ENCODE data around the gene CNTN1. TPM values are rescaled to one million over a fixed set of nuclear protein-coding genes. Genes with fewer than 3 reads are reported as not detected.

Gene CNTN1
- total RNA-seq, result 0.29 and 0.36 TPM in 2 replicates

GRCh38 chr12:40691913-40692764 lies at the start of gene CNTN1:
CNTN1 (plus strand) TSS chr12:40692439.
- no peak for DNase-seq (ENCODE audit: insufficient read length, low spot score, missing footprints)
- no peaks in the 10 kb centered on the region for H3K4me1 ChIP-seq (ENCODE audit: insufficient read depth, low read length)
- H3K4me2 ChIP-seq (ENCODE audit: insufficient read depth, low read length), result peak within 1 kb of the TSS; percentile 28
- H3K9me3 ChIP-seq (ENCODE audit: low read depth, low read length), result no peaks in the 10 kb centered on the region
- no peaks in the 10 kb centered on the region for H3K79me2 ChIP-seq (ENCODE audit: insufficient read depth, low read length)
- peaks cover 6% of the 10 kb centered on the region for H3K27me3 ChIP-seq (ENCODE audit: insufficient read depth, low read length)
- no peaks in the 10 kb centered on the region for H4K20me1 ChIP-seq (ENCODE audit: insufficient read depth, low read length)
- no peaks in the 10 kb centered on the region for H3K36me3 ChIP-seq (ENCODE audit: insufficient read depth, low read length)
- peak within 1 kb of the TSS; percentile 51 for H2AFZ ChIP-seq (ENCODE audit: low read length)
- no peak for TF ChIP-seq CTCF (IDR thresholded peaks at IDR 0.05; ENCODE audit: extremely low read depth, low read depth, low read length)
- H3K27ac ChIP-seq (ENCODE audit: low read depth, low read length), result no peak within 1 kb of the TSS
- H3K4me3 ChIP-seq (ENCODE audit: insufficient read depth, low read length), result no peak within 1 kb of the TSS

GRCh38 chr12:40643506-40643905 lies 48.7 kb upstream of the CNTN1 start:
- Histone ChIP-seq H3K4me2 (ENCODE audit: insufficient read depth, low read length) (no peak overlapping the region), H3K79me2 (ENCODE audit: insufficient read depth, low read length) (no peaks in the 10 kb centered on the region), H3K36me3 (ENCODE audit: insufficient read depth, low read length) (no peaks in the 10 kb centered on the region), H2AFZ (ENCODE audit: low read length) (no peak overlapping the region), H3K4me1 (ENCODE audit: insufficient read depth, low read length) (no peaks in the 10 kb centered on the region), H3K27ac (ENCODE audit: low read depth, low read length) (no peak overlapping the region), H3K9me3 (ENCODE audit: low read depth, low read length) (no peaks in the 10 kb centered on the region), H3K27me3 (ENCODE audit: insufficient read depth, low read length) (no peaks in the 10 kb centered on the region), H3K4me3 (ENCODE audit: insufficient read depth, low read length) (no peak overlapping the region), H4K20me1 (ENCODE audit: insufficient read depth, low read length) (no peaks in the 10 kb centered on the region)
- TF ChIP-seq CTCF (IDR thresholded peaks at IDR 0.05; ENCODE audit: extremely low read depth, low read depth, low read length), result no peak
- no peak for DNase-seq (ENCODE audit: insufficient read length, low spot score, missing footprints)

- no peak overlapping the region for H3K4me2 ChIP-seq (ENCODE audit: insufficient read depth, low read length)
- no peak for TF ChIP-seq CTCF (IDR thresholded peaks at IDR 0.05; ENCODE audit: extremely low read depth, low read depth, low read length)
- no peak overlapping the region for H3K4me3 ChIP-seq (ENCODE audit: insufficient read depth, low read length)
- no peaks in the 10 kb centered on the region for H3K79me2 ChIP-seq (ENCODE audit: insufficient read depth, low read length)
- H3K4me1 ChIP-seq (ENCODE audit: insufficient read depth, low read length), result no peaks in the 10 kb centered on the region
- H3K27me3 ChIP-seq (ENCODE audit: insufficient read depth, low read length), result no peaks in the 10 kb centered on the region
- H2AFZ ChIP-seq (ENCODE audit: low read length), result no peak overlapping the region
- DNase-seq (ENCODE audit: insufficient read length, low spot score, missing footprints), result no peak
- no peaks in the 10 kb centered on the region for H3K36me3 ChIP-seq (ENCODE audit: insufficient read depth, low read length)
- H4K20me1 ChIP-seq (ENCODE audit: insufficient read depth, low read length), result no peaks in the 10 kb centered on the region
- no peak overlapping the region for H3K27ac ChIP-seq (ENCODE audit: low read depth, low read length)
- no peaks in the 10 kb centered on the region for H3K9me3 ChIP-seq (ENCODE audit: low read depth, low read length)
Observed at GRCh38 chr12:40643976-40644375, 48.3 kb upstream of the CNTN1 start.

GRCh38 chr12:40644708-40645107 lies 47.5 kb upstream of the CNTN1 start:
- Histone ChIP-seq H3K36me3 (ENCODE audit: insufficient read depth, low read length) (no peaks in the 10 kb centered on the region), H3K79me2 (ENCODE audit: insufficient read depth, low read length) (no peaks in the 10 kb centered on the region), H4K20me1 (ENCODE audit: insufficient read depth, low read length) (no peaks in the 10 kb centered on the region), H3K27ac (ENCODE audit: low read depth, low read length) (no peak overlapping the region), H2AFZ (ENCODE audit: low read length) (no peak overlapping the region), H3K9me3 (ENCODE audit: low read depth, low read length) (no peaks in the 10 kb centered on the region), H3K4me2 (ENCODE audit: insufficient read depth, low read length) (no peak overlapping the region), H3K27me3 (ENCODE audit: insufficient read depth, low read length) (no peaks in the 10 kb centered on the region), H3K4me1 (ENCODE audit: insufficient read depth, low read length) (no peaks in the 10 kb centered on the region), H3K4me3 (ENCODE audit: insufficient read depth, low read length) (no peak overlapping the region)
- DNase-seq (ENCODE audit: insufficient read length, low spot score, missing footprints), result no peak
- TF ChIP-seq CTCF (IDR thresholded peaks at IDR 0.05; ENCODE audit: extremely low read depth, low read depth, low read length), result no peak
